ENCODE data around the gene STRN3.
"Not testable (repeated sequence)": the region's sequence is repeated elsewhere in the genome, so short reads cannot be mapped to it uniquely, and the experiment has no call there.

Gene STRN3

DNA sequence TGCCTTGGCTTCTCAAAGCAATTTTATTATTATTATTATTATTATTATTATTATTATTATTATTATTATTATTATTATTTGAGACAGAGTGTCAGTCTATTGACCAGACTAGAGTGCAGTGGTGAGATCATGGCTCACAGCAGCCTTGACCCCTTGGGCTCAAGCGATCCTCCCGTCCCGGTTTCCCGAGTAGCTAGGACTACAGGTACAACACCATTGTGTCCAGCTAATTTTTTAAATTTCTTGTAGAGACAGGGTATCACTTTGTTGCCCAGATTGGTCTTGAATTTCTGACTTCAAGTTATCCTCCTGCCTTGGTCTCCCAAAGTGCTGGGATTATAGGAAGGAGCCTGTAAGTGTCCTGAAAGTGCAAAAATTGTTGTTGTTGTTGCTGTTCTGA, 12.3 kb downstream of the STRN3 start:
- H3K4me3 ChIP-seq (replicated peaks; ENCODE audit: low read depth, low read length) = no peak overlapping the region
- TF ChIP-seq, protein P1, sequence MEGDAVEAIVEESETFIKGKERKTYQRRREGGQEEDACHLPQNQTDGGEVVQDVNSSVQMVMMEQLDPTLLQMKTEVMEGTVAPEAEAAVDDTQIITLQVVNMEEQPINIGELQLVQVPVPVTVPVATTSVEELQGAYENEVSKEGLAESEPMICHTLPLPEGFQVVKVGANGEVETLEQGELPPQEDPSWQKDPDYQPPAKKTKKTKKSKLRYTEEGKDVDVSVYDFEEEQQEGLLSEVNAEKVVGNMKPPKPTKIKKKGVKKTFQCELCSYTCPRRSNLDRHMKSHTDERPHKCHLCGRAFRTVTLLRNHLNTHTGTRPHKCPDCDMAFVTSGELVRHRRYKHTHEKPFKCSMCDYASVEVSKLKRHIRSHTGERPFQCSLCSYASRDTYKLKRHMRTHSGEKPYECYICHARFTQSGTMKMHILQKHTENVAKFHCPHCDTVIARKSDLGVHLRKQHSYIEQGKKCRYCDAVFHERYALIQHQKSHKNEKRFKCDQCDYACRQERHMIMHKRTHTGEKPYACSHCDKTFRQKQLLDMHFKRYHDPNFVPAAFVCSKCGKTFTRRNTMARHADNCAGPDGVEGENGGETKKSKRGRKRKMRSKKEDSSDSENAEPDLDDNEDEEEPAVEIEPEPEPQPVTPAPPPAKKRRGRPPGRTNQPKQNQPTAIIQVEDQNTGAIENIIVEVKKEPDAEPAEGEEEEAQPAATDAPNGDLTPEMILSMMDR (IDR thresholded peaks at IDR 0.05; ENCODE audit: low read depth, low read length, missing control alignments) = no peak
- no peak for DNase-seq (ENCODE audit: extremely low read depth, low read depth)

DNA sequence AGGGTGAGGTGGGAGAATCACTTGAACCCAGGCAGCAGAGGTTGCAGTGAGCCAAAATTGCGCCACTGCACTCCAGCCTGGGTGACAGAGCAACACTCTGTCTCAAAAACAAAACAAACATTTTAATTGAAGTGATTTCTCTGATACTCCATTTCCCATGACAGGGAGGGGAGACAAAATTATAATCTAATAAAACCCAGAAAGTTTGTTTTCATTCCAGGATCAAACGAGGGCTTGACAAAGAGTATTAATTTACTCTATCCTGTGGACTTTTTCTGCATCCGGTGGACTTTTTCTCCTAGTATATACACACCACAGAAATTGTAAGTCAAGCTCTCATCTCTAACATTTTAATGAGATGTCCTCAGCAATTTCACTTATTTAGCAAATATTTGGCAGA, 15.2 kb downstream of the STRN3 start:
- H3K4me3 ChIP-seq (replicated peaks; ENCODE audit: low read depth, low read length) = no peak overlapping the region
- DNase-seq (ENCODE audit: extremely low read depth, low read depth) = no peak

DNA sequence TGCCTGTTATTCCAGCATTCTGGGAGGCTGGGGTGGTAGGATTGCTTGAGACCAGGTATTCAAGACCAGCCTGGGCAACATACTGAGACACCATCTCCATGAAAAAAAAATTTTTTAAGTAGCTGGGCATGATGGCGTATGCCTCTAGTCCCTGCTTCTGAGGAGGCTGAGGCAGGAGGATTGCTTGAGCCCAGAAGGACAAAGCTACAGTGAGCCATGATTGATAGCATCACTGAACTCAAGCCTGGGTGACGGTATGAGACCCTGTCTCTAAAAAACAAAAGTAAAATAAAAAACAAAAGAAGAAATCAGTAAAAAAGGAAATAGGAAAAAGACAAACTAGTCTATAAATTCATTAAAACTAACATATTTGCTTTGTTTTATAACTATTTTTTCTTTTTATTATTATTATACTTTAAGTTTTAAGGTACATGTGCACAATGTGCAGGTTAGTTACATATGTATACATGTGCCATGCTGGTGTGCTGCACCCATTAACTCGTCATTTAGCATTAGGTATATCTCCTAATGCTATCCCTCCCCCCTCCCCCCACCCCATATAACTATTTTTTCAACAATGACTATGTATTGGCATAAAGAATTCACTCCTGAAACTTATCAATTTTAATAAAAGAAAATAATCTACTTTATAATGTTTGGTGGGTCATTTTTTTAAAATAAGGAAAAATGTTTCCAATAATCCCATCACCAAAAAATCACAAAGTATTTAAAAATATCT, 16.2 kb downstream of the STRN3 start:
- no peak overlapping the region for H3K4me3 ChIP-seq (replicated peaks; ENCODE audit: low read depth, low read length)
- TF ChIP-seq, protein P1 (IDR thresholded peaks at IDR 0.05; ENCODE audit: low read depth, low read length, missing control alignments) = no peak
- no peak for DNase-seq (ENCODE audit: extremely low read depth, low read depth)

More for the DNA sequence above, 15.2 kb downstream of the STRN3 start:
- TF ChIP-seq, protein P1 (IDR thresholded peaks at IDR 0.05; ENCODE audit: low read depth, low read length, missing control alignments) = no peak

DNA sequence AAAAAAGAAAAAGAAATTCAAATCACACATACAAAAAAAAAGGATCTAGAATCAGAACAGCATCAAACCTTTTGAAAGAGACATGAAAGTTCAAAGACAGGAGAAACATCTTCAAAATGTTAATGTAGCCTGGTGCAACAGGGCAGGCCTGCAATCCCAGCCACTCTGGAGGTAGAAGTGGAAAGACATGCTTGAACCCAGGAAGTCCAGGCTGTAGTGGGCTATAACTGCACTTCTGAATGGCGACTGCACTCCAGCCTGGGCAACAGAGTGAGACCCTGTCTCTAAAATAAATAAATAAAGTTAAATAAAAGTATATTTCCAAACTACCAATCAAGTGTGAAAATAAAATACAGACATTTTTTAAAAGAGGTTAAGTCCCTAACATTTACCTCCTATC, 19.5 kb downstream of the STRN3 start:
- DNase-seq (ENCODE audit: extremely low read depth, low read depth) = no peak
- TF ChIP-seq, protein P1 (IDR thresholded peaks at IDR 0.05; ENCODE audit: low read depth, low read length, missing control alignments) = no peak
- no peak overlapping the region for H3K4me3 ChIP-seq (replicated peaks; ENCODE audit: low read depth, low read length)

DNA sequence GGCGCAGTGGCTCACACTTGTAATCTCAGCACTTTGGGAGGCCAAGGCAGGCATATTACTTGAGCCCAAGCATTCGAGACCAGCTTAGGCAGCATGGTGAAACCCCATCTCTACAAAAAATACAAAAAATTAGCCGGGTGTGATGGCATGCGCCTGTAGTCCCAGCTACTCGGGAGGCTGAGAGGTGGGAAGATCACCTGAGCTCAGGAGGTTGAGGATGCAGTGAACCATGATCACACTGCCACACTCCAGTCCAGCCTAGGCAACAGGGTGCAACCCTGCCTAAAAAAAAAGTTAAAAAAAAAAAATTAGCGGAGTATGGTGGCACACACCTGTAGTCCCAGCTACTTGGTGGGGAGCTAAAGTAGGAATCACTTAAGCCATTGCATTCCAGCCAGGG, 22.2 kb downstream of the STRN3 start:
- not testable (repeated sequence) for H3K4me3 ChIP-seq (replicated peaks; ENCODE audit: low read depth, low read length); DNase-seq (ENCODE audit: extremely low read depth, low read depth)

DNA sequence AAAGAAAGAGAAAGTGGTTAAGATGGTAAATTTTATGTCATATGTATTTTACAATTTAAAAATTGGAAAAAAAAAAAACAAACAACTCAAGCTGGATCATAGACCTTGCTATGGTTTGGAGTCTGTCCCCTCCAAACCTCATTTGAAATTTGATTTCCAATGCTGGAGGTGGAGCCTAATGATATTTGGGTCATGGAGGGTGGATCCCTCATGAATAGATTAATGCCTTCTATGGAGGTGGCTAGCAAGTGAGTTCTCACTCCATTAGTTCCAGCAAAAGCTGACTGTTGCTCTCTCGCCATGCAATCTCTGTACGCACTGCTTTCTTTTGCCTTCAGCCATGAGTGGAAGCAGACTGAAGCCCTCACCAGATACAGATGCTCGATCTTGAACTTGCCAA, 22.9 kb downstream of the STRN3 start:
- no peak for DNase-seq (ENCODE audit: extremely low read depth, low read depth)
- TF ChIP-seq, protein P1 (IDR thresholded peaks at IDR 0.05; ENCODE audit: low read depth, low read length, missing control alignments) = no peak

DNA sequence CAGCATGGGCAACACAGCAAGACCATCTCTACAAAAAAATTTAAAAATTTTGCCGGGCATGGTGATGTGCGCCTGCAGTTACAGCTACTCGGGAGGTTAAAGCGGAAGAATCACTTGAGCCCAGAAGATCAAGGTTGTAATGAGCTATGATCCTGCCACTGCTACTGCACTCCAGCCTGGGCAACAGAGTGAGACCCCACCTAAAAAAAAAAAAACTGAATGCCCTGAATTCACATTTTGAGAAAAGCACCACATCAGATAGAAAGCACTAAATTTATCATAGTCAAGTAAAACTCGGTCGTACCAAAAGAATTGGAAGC, 24.9 kb downstream of the STRN3 start:
- DNase-seq (ENCODE audit: extremely low read depth, low read depth) = no peak
- no peak overlapping the region for H3K4me3 ChIP-seq (replicated peaks; ENCODE audit: low read depth, low read length)
- TF ChIP-seq, protein P1 (IDR thresholded peaks at IDR 0.05; ENCODE audit: low read depth, low read length, missing control alignments) = no peak

More for the DNA sequence above, 22.9 kb downstream of the STRN3 start:
- H3K4me3 ChIP-seq (replicated peaks; ENCODE audit: low read depth, low read length) = no peak overlapping the region

Measured in HFF-Myc (cell line).